ENCODE data around the gene LSAMP.

DNA sequence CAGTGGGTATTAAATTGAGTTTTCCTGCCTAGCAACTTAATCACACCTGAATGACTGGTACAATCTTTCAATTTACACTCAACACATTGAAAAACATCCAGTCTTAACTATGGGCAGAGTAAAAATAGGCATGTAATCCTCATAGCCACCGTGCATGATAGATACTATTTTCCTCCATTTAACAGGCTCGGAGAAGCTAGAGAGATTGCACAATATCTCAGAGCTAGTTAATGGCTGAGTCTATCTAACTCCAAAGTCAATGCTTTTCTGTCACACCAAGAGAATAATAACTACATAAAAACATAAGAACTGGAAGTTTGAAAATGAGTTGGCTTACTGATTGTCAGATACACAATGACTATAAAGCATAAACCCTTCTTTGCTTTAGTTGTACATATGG lies 36.8 kb downstream of the LSAMP start:
- TF ChIP-seq, protein P1, sequence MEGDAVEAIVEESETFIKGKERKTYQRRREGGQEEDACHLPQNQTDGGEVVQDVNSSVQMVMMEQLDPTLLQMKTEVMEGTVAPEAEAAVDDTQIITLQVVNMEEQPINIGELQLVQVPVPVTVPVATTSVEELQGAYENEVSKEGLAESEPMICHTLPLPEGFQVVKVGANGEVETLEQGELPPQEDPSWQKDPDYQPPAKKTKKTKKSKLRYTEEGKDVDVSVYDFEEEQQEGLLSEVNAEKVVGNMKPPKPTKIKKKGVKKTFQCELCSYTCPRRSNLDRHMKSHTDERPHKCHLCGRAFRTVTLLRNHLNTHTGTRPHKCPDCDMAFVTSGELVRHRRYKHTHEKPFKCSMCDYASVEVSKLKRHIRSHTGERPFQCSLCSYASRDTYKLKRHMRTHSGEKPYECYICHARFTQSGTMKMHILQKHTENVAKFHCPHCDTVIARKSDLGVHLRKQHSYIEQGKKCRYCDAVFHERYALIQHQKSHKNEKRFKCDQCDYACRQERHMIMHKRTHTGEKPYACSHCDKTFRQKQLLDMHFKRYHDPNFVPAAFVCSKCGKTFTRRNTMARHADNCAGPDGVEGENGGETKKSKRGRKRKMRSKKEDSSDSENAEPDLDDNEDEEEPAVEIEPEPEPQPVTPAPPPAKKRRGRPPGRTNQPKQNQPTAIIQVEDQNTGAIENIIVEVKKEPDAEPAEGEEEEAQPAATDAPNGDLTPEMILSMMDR (IDR thresholded peaks at IDR 0.05; ENCODE audit: insufficient read depth, low read depth, low read length) = no peak
- TF ChIP-seq EZH2 (IDR thresholded peaks at IDR 0.05; ENCODE audit: insufficient read depth, low read length) = no peak

Measured in astrocyte (in vitro differentiated cells and primary cell).